Neuronal stem cell (in vitro differentiated cells): ENCODE measurements around the gene GNAT2.

Source experiments
- DNase-seq: peaks from one replicate; pipeline ENCODE4 v3.0.0-alpha.2; 2013; ENCODE audit warnings: low spot score
- H2AFZ ChIP-seq: one replicate; pipeline ENCODE4 v1.6.1; 2013; ENCODE audit warnings: mild to moderate bottlenecking, low read length, inconsistent platforms
- H2AK5ac ChIP-seq: 2 replicates; pipeline ENCODE4 v1.6.1; 2013; ENCODE audit warnings: low read depth, mild to moderate bottlenecking, inconsistent platforms, low read length, moderate library complexity, mixed read lengths
- H2BK120ac ChIP-seq: 2 replicates; pipeline ENCODE4 v1.6.1; 2013; ENCODE audit warnings: low read depth, mild to moderate bottlenecking, inconsistent platforms, low read length, moderate library complexity, mixed read lengths
- H2BK12ac ChIP-seq: one replicate; pipeline ENCODE4 v1.6.1; 2013; ENCODE audit warnings: low read length, inconsistent platforms
- H2BK15ac ChIP-seq: 2 replicates; pipeline ENCODE4 v1.6.1; 2013; ENCODE audit warnings: mild to moderate bottlenecking, low read length, inconsistent platforms, mixed read lengths
- H2BK5ac ChIP-seq: one replicate; pipeline ENCODE4 v1.6.1; 2013; ENCODE audit warnings: inconsistent platforms, mild to moderate bottlenecking, low read length, moderate library complexity
- H3K14ac ChIP-seq: one replicate; pipeline ENCODE4 v1.6.1; 2013; ENCODE audit warnings: low read length, inconsistent platforms
- H3K18ac ChIP-seq: 2 replicates; pipeline ENCODE4 v1.6.1; 2013; ENCODE audit warnings: low read length, inconsistent platforms
- H3K23ac ChIP-seq: 2 replicates; pipeline ENCODE4 v1.6.1; 2013; ENCODE audit warnings: low read depth, mild to moderate bottlenecking, mixed read lengths, low read length, inconsistent platforms; ENCODE audit not compliant: poor library complexity
- H3K27ac ChIP-seq: replicated peaks from 3 replicates; pipeline ENCODE4 v1.5.1; 2013; ENCODE audit warnings: low read length, inconsistent platforms
- H3K27me3 ChIP-seq, 3 experiments: 2 replicates each; pipeline ENCODE4 v1.6.1; 2013; ENCODE audit warnings: low read length in 3 of 3, mild to moderate bottlenecking in 2 of 3, inconsistent platforms in 1 of 3, low read depth in 1 of 3, mixed read lengths in 1 of 3, moderate library complexity in 1 of 3; ENCODE audit not compliant: control insufficient read depth in 3 of 3, insufficient read depth in 3 of 3
- H3K36me3 ChIP-seq, 2 donors: replicated peaks in 1 of 2; 2 replicates each; pipeline ENCODE4 v1.6.1; 2013; ENCODE audit warnings: low read length in 2 of 2; ENCODE audit not compliant: control insufficient read depth in 2 of 2, insufficient read depth in 2 of 2
- H3K4ac ChIP-seq: 2 replicates; pipeline ENCODE4 v1.6.1; 2013; ENCODE audit warnings: inconsistent platforms, mild to moderate bottlenecking, low read length, moderate library complexity
- H3K4me1 ChIP-seq, 2 donors: 1 replicate in 1 of 2; 2 replicates in 1 of 2; pipeline ENCODE4 v1.6.1; 2013; ENCODE audit warnings: low read length in 2 of 2, low read depth in 1 of 2; ENCODE audit not compliant: control insufficient read depth in 2 of 2, insufficient read depth in 1 of 2
- H3K4me2 ChIP-seq: one replicate; pipeline ENCODE4 v1.6.1; 2013; ENCODE audit warnings: mild to moderate bottlenecking, low read length, inconsistent platforms; ENCODE audit not compliant: insufficient read depth, poor library complexity, severe bottlenecking
- H3K4me3 ChIP-seq, 2 donors: 2 replicates each; pipeline ENCODE4 v1.5.1; 2013; ENCODE audit warnings: low read length in 2 of 2, mild to moderate bottlenecking in 2 of 2, inconsistent platforms in 1 of 2, moderate library complexity in 1 of 2
- H3K79me1 ChIP-seq: one replicate; pipeline ENCODE4 v1.6.1; 2013; ENCODE audit warnings: low read depth, mild to moderate bottlenecking, inconsistent platforms, low read length, moderate library complexity
- H3K9ac ChIP-seq: one replicate; pipeline ENCODE4 v1.6.1; 2013; ENCODE audit warnings: mild to moderate bottlenecking, low read depth, low read length, inconsistent platforms; ENCODE audit not compliant: poor library complexity
- H3K9me3 ChIP-seq, 2 donors: replicated peaks in 1 of 2; 2 replicates each; pipeline versions ENCODE3 to v1.6.1; 2013; ENCODE audit warnings: low read length in 2 of 2, mild to moderate bottlenecking in 2 of 2, inconsistent platforms in 1 of 2, low read depth in 1 of 2, mixed read lengths in 1 of 2, moderate library complexity in 1 of 2; ENCODE audit not compliant: control insufficient read depth in 2 of 2, insufficient read depth in 1 of 2
- H4K8ac ChIP-seq: one replicate; pipeline ENCODE4 v1.6.1; 2013; ENCODE audit warnings: low read depth, mild to moderate bottlenecking, inconsistent platforms, low read length, moderate library complexity
- H4K91ac ChIP-seq: one replicate; pipeline ENCODE4 v1.6.1; 2013; ENCODE audit warnings: low read length, low read depth, mild to moderate bottlenecking, inconsistent platforms; ENCODE audit not compliant: poor library complexity
- WGBS, 2 donors: extraction: QIAGEN DNeasy Blood & Tissue Kit; methylation state at CpG; one replicate each; pipeline ENCODE4 v1.1.7; 2013; ENCODE audit warnings: missing lambda C conversion rate in 2 of 2, mixed read lengths in 1 of 2; ENCODE audit not compliant: insufficient read length in 2 of 2, insufficient replicate concordance in 1 of 2; ENCODE audit errors: extremely low coverage in 2 of 2; 5-methylcytosine and 5-hydroxymethylcytosine counted together

GNAT2 gene

DNA sequence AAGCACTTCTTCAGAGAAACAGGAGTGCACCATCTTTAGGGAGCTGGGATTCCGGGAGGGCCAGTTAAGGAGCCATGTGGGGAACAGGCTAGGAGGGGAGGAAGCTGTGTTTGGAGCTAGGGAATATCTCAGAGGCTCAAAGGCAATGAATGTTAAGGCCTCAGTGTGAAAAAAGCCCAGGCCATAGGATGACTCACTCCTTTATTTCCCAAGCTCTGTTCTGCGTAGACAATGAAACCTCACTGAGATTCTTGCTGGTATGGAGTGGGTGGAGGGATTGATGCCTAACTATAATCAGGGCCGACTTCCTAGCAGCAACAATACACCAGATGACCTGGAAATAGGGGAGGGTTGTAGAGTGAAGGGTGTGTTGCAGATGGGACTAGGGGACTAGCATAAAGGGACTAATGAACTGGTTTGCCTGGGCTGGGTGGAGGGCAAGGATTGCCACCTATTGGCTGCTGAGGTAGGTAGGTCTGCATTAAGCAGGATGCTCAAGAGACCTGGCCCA lies 2.1 kb downstream of the GNAT2 start:
- Histone ChIP-seq H2AK5ac (no peak overlapping the region), H2BK12ac (no peak overlapping the region), H3K4me1 (peaks cover 21 to 43% of the 10 kb centered on the region in 2 donors), H3K9me3 (no peaks in the 10 kb centered on the region), H3K79me1 (peaks cover 3% of the 10 kb centered on the region), H3K27me3 (no peaks in the 10 kb centered on the region), H3K18ac (no peak overlapping the region), H4K8ac (no peak overlapping the region), H3K4me2 (no peak overlapping the region), H2AFZ (peak overlapping the region; percentile 56), H2BK5ac (no peak overlapping the region), H2BK120ac (no peak overlapping the region), H4K91ac (no peak overlapping the region), H2BK15ac (no peak overlapping the region), H3K14ac (no peak overlapping the region), H3K23ac (no peak overlapping the region), H3K4me3 (no peak overlapping the region), H3K27ac (peak overlapping the region; percentile 68), H3K4ac (no peak overlapping the region), H3K36me3 (no peaks in the 10 kb centered on the region), H3K9ac (no peak overlapping the region)
- peak; percentile 59 for DNase-seq
- WGBS, 2 donors: no CpG with 5 or more reads among the region's 3 CpGs

DNA sequence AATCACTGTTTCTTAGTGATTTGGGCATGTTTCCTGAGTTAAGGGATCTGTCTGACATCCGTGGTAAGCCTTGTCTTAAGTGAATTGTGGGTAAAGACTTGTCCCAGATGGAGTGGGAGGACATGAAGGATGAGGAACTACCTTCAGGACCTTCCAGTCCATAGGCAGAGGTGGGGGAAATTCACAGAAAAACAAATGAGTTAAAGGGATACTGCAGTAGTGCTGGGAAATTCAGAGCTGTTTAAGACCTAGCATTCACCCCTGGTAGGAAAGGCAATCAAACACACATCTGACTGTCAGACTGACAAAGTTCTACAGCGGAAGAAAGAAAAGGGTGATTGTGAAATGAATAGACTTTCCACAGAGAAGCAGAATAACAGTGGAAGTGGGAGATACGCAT lies 3.0 kb downstream of the GNAT2 start:
- Histone ChIP-seq H3K23ac (no peak overlapping the region), H2BK120ac (no peak overlapping the region), H3K18ac (no peak overlapping the region), H4K91ac (no peak overlapping the region), H3K27ac (no peak overlapping the region), H3K4me2 (no peak overlapping the region), H3K4ac (no peak overlapping the region), H3K27me3 (no peaks in the 10 kb centered on the region), H3K9ac (no peak overlapping the region), H2AFZ (peak overlapping the region; percentile 56), H3K4me3 (no peak overlapping the region), H2BK15ac (no peak overlapping the region), H4K8ac (no peak overlapping the region), H3K36me3 (no peaks in the 10 kb centered on the region), H3K4me1 (peaks cover 17 to 35% of the 10 kb centered on the region in 2 donors), H2AK5ac (no peak overlapping the region), H2BK5ac (no peak overlapping the region), H3K9me3 (no peaks in the 10 kb centered on the region), H3K79me1 (peaks cover 3% of the 10 kb centered on the region), H2BK12ac (no peak overlapping the region), H3K14ac (no peak overlapping the region)
- no peak for DNase-seq
- no CpG with 5 or more reads among the region's 3 CpGs for WGBS, 2 donors

DNA sequence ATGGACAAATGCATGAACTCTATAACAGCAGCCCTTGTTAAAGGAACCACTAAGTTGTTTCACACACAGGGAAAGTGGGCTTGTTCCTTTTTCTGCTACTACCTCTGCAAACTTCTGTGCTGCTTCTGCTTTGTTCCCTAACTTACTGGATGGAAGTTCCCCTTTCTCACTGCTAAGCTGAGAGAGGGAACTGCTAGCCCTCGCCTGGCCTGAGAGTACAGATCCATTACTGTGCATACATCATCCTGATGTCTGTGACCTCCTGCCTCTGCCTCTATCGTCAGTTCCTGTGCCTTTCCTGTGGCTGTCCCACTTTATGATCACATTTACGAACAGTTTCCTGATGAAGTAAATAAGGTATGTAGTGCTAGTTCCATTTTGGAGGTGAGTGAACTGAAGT lies 3.5 kb downstream of the GNAT2 start:
- Histone ChIP-seq H4K8ac (no peak overlapping the region), H3K9me3 (no peaks in the 10 kb centered on the region), H3K4me3 (no peak overlapping the region), H3K27ac (no peak overlapping the region), H3K23ac (no peak overlapping the region), H3K79me1 (no peaks in the 10 kb centered on the region), H3K36me3 (no peaks in the 10 kb centered on the region), H3K18ac (no peak overlapping the region), H2BK12ac (no peak overlapping the region), H2AFZ (peak overlapping the region; percentile 56), H4K91ac (no peak overlapping the region), H3K9ac (no peak overlapping the region), H2BK15ac (no peak overlapping the region), H2AK5ac (no peak overlapping the region), H3K27me3 (no peaks in the 10 kb centered on the region), H3K4ac (no peak overlapping the region), H2BK120ac (no peak overlapping the region), H3K4me1 (peaks cover 16 to 31% of the 10 kb centered on the region in 2 donors), H3K4me2 (no peak overlapping the region), H3K14ac (no peak overlapping the region), H2BK5ac (no peak overlapping the region)
- no CpG with 5 or more reads among the region's 3 CpGs for WGBS, 2 donors
- no peak for DNase-seq

DNA sequence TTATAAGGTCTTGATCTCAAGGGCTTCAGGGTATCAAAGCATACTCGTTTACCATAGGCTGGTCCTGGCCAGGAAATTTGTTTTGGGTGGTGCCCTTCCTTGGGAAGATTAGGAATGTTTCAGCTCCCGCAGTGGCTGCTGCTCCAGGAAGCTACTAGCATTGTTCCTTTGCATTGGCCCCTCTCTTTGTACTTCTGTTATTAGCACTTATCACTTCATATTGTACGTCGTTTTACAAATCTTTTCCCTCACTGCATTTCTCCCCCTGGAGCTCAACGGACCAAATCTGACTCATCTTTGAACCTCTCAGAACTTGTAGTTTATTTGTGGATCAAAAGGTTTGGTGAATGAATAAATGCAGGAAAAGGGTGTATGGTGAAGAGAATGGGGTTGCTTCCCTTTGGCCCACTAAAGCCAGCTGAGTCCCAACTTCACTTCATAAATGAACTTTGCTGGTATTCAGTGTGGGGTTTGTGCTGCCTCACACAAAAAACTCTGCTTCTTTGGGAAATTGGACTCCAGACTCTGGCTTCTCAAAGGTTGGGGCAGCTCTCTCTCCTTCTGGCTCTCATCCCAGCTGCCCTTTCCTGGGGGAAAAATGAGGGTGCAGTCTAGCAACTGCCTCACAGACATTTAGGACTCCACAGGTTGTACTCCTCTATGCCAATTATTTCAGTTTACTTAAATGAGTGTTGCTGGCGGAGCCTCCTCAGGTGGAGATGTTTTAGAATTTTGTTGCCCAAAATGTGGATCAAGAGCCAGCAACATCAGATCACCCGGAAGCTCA lies 5.9 kb downstream of the GNAT2 start:
- H2BK5ac ChIP-seq: no peak overlapping the region
- H3K4ac ChIP-seq: no peak overlapping the region
- peaks cover 14 to 22% of the 10 kb centered on the region in 2 donors for H3K4me1 ChIP-seq
- no peak overlapping the region for H3K4me2 ChIP-seq
- H2AFZ ChIP-seq: no peak overlapping the region
- H2BK12ac ChIP-seq: no peak overlapping the region
- no peak overlapping the region for H3K14ac ChIP-seq
- H4K8ac ChIP-seq: no peak overlapping the region
- no peaks in the 10 kb centered on the region for H3K79me1 ChIP-seq
- no peak overlapping the region for H3K27ac ChIP-seq
- H3K23ac ChIP-seq: no peak overlapping the region
- H3K18ac ChIP-seq: no peak overlapping the region
- no peak overlapping the region for H2BK15ac ChIP-seq
- no peak for DNase-seq
- H3K27me3 ChIP-seq: no peaks in the 10 kb centered on the region
- H3K9me3 ChIP-seq: no peaks in the 10 kb centered on the region
- no peak overlapping the region for H3K9ac ChIP-seq
- no peak overlapping the region for H2AK5ac ChIP-seq
- WGBS, 2 donors: no CpG with 5 or more reads among the region's 7 CpGs
- no peak overlapping the region for H2BK120ac ChIP-seq
- no peak overlapping the region for H4K91ac ChIP-seq
- no peak overlapping the region for H3K4me3 ChIP-seq
- no peaks in the 10 kb centered on the region for H3K36me3 ChIP-seq
